ENCODE results near the gene PCBP3.

- no peak for TF ChIP-seq GATA2 (IDR thresholded peaks at IDR 0.05; ENCODE audit: low read depth, low read length)
- TF ChIP-seq GATA3 (IDR thresholded peaks at IDR 0.05; ENCODE audit: low read depth, low read length) = no peak
Measured at GRCh38 chr21:45908536-45909237, 265.2 kb downstream of the PCBP3 start.
